HG03457 (cell line): ENCODE results near the gene MPRIP.

Source experiments
- ATAC-seq: cut with Tn5 transposase; IDR thresholded peaks from one replicate; pipeline ENCODE4 v1.9.1; 2021; ENCODE audit warnings: moderate number of reproducible peaks; ENCODE audit not compliant: unreplicated experiment

Gene MPRIP

GRCh38 chr17:17161121-17161520, 118.9 kb downstream of the MPRIP start:
- no peak for ATAC-seq

- no peak for ATAC-seq
Measured at GRCh38 chr17:17161759-17162158, 119.5 kb downstream of the MPRIP start.

- no peak for ATAC-seq
Measured at GRCh38 chr17:17164156-17164555, 121.9 kb downstream of the MPRIP start.

GRCh38 chr17:17164676-17165075, 122.4 kb downstream of the MPRIP start:
- ATAC-seq: no peak

GRCh38 chr17:17165666-17166308, 123.5 kb downstream of the MPRIP start:
- no peak for ATAC-seq

- ATAC-seq: no peak
Measured at GRCh38 chr17:17166446-17166845, 124.2 kb downstream of the MPRIP start.

GRCh38 chr17:17167356-17167755, 125.1 kb downstream of the MPRIP start:
- no peak for ATAC-seq

- ATAC-seq: no peak
Measured at GRCh38 chr17:17167986-17168385, 125.7 kb downstream of the MPRIP start.

- ATAC-seq: no peak
Measured at GRCh38 chr17:17168401-17168800, 126.1 kb downstream of the MPRIP start.

GRCh38 chr17:17169396-17169795, 127.1 kb downstream of the MPRIP start:
- ATAC-seq: no peak

GRCh38 chr17:17170346-17170985, 128.2 kb downstream of the MPRIP start:
- ATAC-seq: no peak

- ATAC-seq: no peak
Measured at GRCh38 chr17:17171186-17171585, 128.9 kb downstream of the MPRIP start.

- no peak for ATAC-seq
Measured at GRCh38 chr17:17172001-17172939, 130.0 kb downstream of the MPRIP start.

- ATAC-seq: no peak
Measured at GRCh38 chr17:17172990-17173389, 130.7 kb downstream of the MPRIP start.

GRCh38 chr17:17173921-17174320, 131.7 kb downstream of the MPRIP start:
- no peak for ATAC-seq

GRCh38 chr17:17175340-17175739, 133.1 kb downstream of the MPRIP start:
- no peak for ATAC-seq

- ATAC-seq: no peak
Measured at GRCh38 chr17:17175917-17176316, 133.7 kb downstream of the MPRIP start.

GRCh38 chr17:17176341-17176740, 134.1 kb downstream of the MPRIP start:
- ATAC-seq: no peak

GRCh38 chr17:17177176-17177575, 134.9 kb downstream of the MPRIP start:
- no peak for ATAC-seq

GRCh38 chr17:17179371-17179827, 137.1 kb downstream of the MPRIP start:
- ATAC-seq: no peak

GRCh38 chr17:17180141-17180603, 137.9 kb downstream of the MPRIP start:
- no peak for ATAC-seq
